IPS DF 19.7 (cell line): Measurements from ENCODE around the gene MYL5.
A peak's percentile ranks its signal among the peaks of the same experiment; 100 is the strongest.
"Not testable (repeated sequence)": the region's sequence is repeated elsewhere in the genome, so short reads cannot be mapped to it uniquely, and the experiment has no call there.

Source experiments
- DNase-seq: peaks from one replicate; pipeline ENCODE4 v3.0.0-alpha.2; 2013; ENCODE audit warnings: low read depth, low spot score

Gene MYL5

GRCh38 chr4:674172-675035 lies at the start of gene MYL5, which contains the start of gene ATP5ME:
MYL5 (plus strand) TSS chr4:674542; CDS start chr4:678027, 3,485 bp downstream.
ATP5ME (minus strand) TSS chr4:674276; CDS start chr4:674247, 29 bp downstream.
- peak; percentile 79 for DNase-seq

- no peak for DNase-seq
Measured at GRCh38 chr4:624705-625590, 49.4 kb upstream of the MYL5 start, which contains the start of gene PDE6B. PDE6B (plus strand) TSS chr4:625573; CDS start chr4:625627, 54 bp downstream.

GRCh38 chr4:625631-626161 lies 48.6 kb upstream of the MYL5 start:
- no peak for DNase-seq

GRCh38 chr4:626201-627091 lies 47.9 kb upstream of the MYL5 start:
- no peak for DNase-seq

GRCh38 chr4:627347-628125 lies 46.8 kb upstream of the MYL5 start:
- no peak for DNase-seq

- no peak for DNase-seq
Measured at GRCh38 chr4:628311-628741, 46.0 kb upstream of the MYL5 start.

- no peak for DNase-seq
Measured at GRCh38 chr4:628821-629635, 45.3 kb upstream of the MYL5 start.

GRCh38 chr4:629636-629914 lies 44.8 kb upstream of the MYL5 start:
- DNase-seq: no peak

GRCh38 chr4:629915-630641 lies 44.3 kb upstream of the MYL5 start:
- DNase-seq: no peak

GRCh38 chr4:630656-631055 lies 43.7 kb upstream of the MYL5 start:
- no peak for DNase-seq

- no peak for DNase-seq
Measured at GRCh38 chr4:632196-632790, 42.0 kb upstream of the MYL5 start.

- DNase-seq: no peak
Measured at GRCh38 chr4:632926-633325, 41.4 kb upstream of the MYL5 start.

GRCh38 chr4:633406-633805 lies 40.9 kb upstream of the MYL5 start:
- no peak for DNase-seq

- no peak for DNase-seq
Measured at GRCh38 chr4:633976-634598, 40.3 kb upstream of the MYL5 start.

GRCh38 chr4:634599-634985 lies 39.8 kb upstream of the MYL5 start:
- no peak for DNase-seq

GRCh38 chr4:635066-635835 lies 39.1 kb upstream of the MYL5 start:
- DNase-seq: not testable (repeated sequence)
